ENCODE results near the gene TLX2.
A peak's percentile ranks its signal among the peaks of the same experiment; 100 is the strongest.

The TLX2 gene

GRCh38 chr2:74511104-74511989 is 2.9 kb upstream of the TLX2 start:
- no peak for DNase-seq (ENCODE audit: low read depth in 2 of 2)

GRCh38 chr2:74512744-74513604 is 1.3 kb upstream of the TLX2 start:
- no peak for DNase-seq (ENCODE audit: low read depth in 2 of 2)

- no peak for DNase-seq (ENCODE audit: low read depth in 2 of 2)
Observed at GRCh38 chr2:74513605-74514367, 464 bp upstream of the TLX2 start.

GRCh38 chr2:74515271-74515980 is 1.2 kb downstream of the TLX2 start:
- DNase-seq (ENCODE audit: low read depth in 2 of 2): no peak

GRCh38 chr2:74515981-74516633 is 1.9 kb downstream of the TLX2 start:
- peak; percentile 46 to 70 for DNase-seq (ENCODE audit: low read depth in 2 of 2)

GRCh38 chr2:74516650-74517049 is 2.4 kb downstream of the TLX2 start:
- DNase-seq (ENCODE audit: low read depth in 2 of 2): no peak

- no peak for DNase-seq (ENCODE audit: low read depth in 2 of 2)
Observed at GRCh38 chr2:74522516-74522915, 8.3 kb downstream of the TLX2 start.

- DNase-seq (ENCODE audit: low read depth in 2 of 2): no peak
Observed at GRCh38 chr2:74524005-74524404, 9.8 kb downstream of the TLX2 start.

- DNase-seq (ENCODE audit: low read depth in 2 of 2): no peak
Observed at GRCh38 chr2:74524955-74525716, 10.9 kb downstream of the TLX2 start.

GRCh38 chr2:74525717-74526648 is 11.7 kb downstream of the TLX2 start, which contains the start of gene DQX1:
Gene DQX1 (minus strand): TSS chr2:74526231. CDS start chr2:74525729, 502 bp downstream.
- DNase-seq (ENCODE audit: low read depth in 2 of 2): no peak

- DNase-seq (ENCODE audit: low read depth in 2 of 2): no peak
Observed at GRCh38 chr2:74526649-74527230, 12.5 kb downstream of the TLX2 start.

GRCh38 chr2:74527741-74528140 is 13.5 kb downstream of the TLX2 start:
- no peak for DNase-seq (ENCODE audit: low read depth in 2 of 2)

- DNase-seq (ENCODE audit: low read depth in 2 of 2): no peak
Observed at GRCh38 chr2:74528600-74529356, 14.5 kb downstream of the TLX2 start.

GRCh38 chr2:74529357-74530238 is 15.3 kb downstream of the TLX2 start, which contains the start of the genes AUP1 and HTRA2:
Gene AUP1 (minus strand): TSS chr2:74529706. CDS start chr2:74529629, 77 bp downstream.
Gene HTRA2 (plus strand): TSS chr2:74529933. CDS start chr2:74530007, 74 bp downstream.
- peak; percentile 91 to 93 for DNase-seq (ENCODE audit: low read depth in 2 of 2)

- no peak for DNase-seq (ENCODE audit: low read depth in 2 of 2)
Observed at GRCh38 chr2:74530239-74531187, 16.3 kb downstream of the TLX2 start.

Measured in stimulated activated CD8-positive, alpha-beta memory T cell treated with anti-CD3 and anti-CD28 coated beads, Interleukin-2, amount 100 ng/mL, for 48 hours (primary cell).